ENCODE results near the gene SLC23A2. TPM values are rescaled to one million over a fixed set of nuclear protein-coding genes. Genes with fewer than 3 reads are reported as not detected.
A peak's percentile ranks its signal among the peaks of the same experiment; 100 is the strongest.

The SLC23A2 gene
- total RNA-seq, 2 experiments from 2014 or later, result 18.1 to 20.6 TPM

DNA sequence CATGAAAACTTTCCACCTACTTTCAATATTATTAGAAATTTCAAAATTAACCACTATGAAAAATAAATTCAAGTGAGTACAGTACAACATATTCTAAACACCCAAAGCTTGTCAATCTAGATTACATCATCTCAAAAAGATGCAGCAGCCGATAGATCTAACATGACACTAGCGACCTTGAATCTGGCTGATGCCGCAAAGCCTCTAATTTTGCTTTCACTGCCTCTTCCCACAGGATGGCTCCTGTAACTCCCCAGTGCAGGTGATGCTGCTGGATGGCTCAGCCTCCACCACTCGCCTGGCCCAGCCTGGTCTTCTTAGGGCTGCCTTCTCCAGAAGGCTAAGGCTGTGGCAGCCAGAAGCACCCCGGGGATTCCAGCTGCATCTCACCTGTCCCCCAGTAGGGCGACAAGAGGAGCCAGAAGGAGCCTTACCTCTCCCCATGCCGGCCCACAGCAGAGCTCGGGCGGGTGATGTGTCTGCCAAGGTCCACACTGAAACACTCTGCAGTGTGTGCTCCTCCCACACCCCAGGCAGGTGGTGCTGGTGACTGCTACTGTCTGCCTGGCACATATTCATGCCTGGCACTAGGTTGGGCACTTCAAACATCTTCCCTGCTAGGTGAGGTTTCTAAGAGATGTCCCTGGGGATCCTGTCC lies 82.1 kb downstream of the SLC23A2 start:
- H3K9me3 Mint-ChIP-seq, result no peaks in the 10 kb centered on the region
- no peak for DNase-seq
- H3K27me3 Mint-ChIP-seq, result no peaks in the 10 kb centered on the region
- no peaks in the 10 kb centered on the region for H3K4me1 Mint-ChIP-seq
- POLR2A ChIA-PET, result no interaction called here
- no peak overlapping the region for H3K4me3 Mint-ChIP-seq
- CTCF ChIA-PET, result interaction anchor here (1.1 kb wide), 1 partner anchor 693 kb away, joined by 3 read pairs; no protein-coding TSS in a partner anchor
- no peak overlapping the region for H3K27ac Mint-ChIP-seq
- no peaks in the 10 kb centered on the region for H3K36me3 Mint-ChIP-seq (ENCODE audit: low read depth)

DNA sequence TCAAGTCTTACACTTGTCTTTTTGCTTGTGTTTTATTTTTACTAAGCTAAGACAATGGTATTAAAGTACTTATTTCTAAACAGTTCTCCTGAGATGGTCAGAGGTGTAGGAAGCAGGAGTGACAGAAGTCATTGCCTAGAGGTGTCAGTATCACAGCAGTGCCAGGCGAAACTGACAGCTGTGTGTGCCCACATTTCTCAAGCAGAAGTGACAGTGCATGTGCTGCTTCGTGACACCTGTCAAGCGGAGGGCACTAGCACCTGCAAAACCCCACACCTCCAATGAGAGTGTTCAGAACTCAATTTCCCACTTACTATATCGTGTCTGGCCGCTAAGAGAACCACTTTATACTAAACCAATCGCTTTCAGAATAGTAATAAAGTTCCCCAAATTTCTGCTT lies 82.8 kb downstream of the SLC23A2 start:
- Mint-ChIP-seq H3K27me3 (no peaks in the 10 kb centered on the region), H3K9me3 (no peaks in the 10 kb centered on the region), H3K27ac (no peak overlapping the region), H3K4me1 (no peaks in the 10 kb centered on the region), H3K36me3 (ENCODE audit: low read depth) (no peaks in the 10 kb centered on the region), H3K4me3 (no peak overlapping the region)
- ChIA-PET POLR2A (no interaction called here), CTCF (interaction anchor here (1.1 to 1.4 kb wide), 2 partner anchors 28 to 692 kb away, joined by 3 to 4 read pairs; no protein-coding TSS in a partner anchor)
- DNase-seq, result no peak

DNA sequence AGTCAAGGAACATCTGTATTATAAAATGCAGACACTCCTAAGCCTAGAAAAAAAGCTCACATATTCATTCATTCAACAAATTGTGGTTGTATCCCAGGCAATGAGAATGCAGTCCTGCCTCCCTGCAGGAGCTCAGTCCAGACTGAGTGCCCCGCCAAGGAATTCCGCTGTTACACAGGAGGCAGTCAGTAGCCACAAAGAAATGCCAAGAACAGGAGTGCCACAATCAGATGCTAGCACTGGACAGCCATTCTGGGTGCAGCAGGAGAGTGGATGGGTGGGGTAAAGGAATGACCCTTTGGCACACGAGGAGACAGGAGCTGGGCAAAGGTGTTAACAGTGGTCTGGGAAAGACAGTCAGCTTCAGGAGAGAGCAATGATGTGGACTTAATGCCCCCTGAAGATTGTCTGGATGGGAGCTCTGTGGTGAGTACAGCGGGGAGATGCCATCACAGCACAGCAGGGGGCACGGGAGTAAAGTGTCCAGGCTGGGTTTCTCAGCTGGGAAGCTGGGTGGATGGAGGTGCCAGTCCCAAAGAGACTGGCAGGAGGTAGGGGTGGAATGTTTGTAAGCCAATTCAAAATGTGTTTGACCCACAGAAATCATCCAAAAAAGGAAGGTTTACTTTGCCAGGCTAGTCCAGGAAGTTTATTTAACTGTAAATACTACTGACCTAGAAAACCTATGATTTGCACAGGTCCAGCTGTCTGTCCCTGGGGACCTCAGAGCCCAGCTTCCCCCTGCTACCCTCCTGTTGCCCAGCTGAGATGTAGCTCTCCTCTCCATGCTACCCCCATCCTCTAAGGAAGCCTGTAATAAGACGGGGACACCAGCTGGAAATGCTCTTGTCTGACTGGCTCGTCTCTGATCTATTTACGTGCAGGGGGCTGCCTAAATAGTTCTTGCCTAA lies 84.1 kb downstream of the SLC23A2 start:
- DNase-seq, result no peak
- ChIA-PET POLR2A (no interaction called here), CTCF (interaction anchor here (1.4 kb wide), 1 partner anchor 27 kb away, joined by 4 read pairs; no protein-coding TSS in a partner anchor)
- peaks cover 10% of the 10 kb centered on the region for H3K4me1 Mint-ChIP-seq
- no peak overlapping the region for H3K4me3 Mint-ChIP-seq
- no peaks in the 10 kb centered on the region for H3K9me3 Mint-ChIP-seq
- H3K27ac Mint-ChIP-seq, result no peak overlapping the region
- H3K36me3 Mint-ChIP-seq (ENCODE audit: low read depth), result peaks cover 7% of the 10 kb centered on the region
- no peaks in the 10 kb centered on the region for H3K27me3 Mint-ChIP-seq

DNA sequence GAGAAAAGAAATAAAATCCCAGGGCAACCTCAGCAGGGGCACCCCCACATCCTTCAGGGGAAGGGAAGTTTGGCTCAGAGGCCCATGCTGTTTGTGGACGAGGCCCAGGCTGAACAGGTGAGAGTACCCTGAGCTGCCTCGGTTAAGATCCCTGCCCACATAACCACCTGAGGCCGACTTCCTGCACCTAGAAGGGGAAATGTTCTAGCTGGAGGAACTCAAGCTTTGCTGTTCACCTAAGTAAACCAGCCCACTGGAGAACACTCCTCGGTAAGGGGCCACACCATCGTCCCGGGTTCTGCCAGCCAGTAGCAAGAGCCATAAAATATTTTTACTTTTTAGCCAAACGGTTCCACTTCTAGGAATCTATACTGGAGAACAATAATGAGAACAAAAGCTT lies 88.2 kb downstream of the SLC23A2 start:
- no peak for DNase-seq

DNA sequence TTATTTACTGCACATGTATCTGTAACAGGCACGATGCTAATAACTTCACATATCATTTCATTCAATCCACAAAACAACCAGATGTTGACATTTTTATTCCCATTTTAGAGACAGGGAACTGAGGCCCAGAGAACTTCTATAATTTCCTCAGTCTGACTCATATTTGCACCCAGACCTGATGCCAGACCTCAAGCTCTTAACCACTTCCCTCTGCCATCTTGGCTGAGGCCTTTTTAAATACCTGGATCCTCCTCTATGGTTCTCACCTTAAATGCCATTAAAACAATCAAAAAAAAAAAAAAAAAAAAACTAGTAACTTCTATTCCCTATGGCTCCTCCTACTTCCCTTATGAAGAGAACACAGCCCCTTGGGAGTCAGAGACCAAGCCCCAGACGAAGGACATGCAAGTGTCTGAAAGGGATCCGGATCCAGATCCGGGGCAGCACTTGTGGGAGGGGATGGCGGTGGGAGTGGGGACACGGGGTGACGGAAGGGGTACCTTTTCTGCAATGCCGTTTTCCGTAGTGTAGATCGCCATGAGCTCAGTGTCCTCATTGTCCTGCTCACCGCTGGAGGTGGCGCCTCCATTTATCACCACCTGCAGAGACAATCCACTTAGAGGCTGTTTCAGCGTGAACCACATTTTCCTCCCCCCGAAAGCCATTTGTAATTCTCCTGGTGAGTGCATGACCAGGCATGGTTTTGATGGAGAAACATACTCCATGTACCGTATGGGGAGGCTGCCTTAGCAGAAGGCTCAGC lies 88.7 kb downstream of the SLC23A2 start:
- H3K4me3 Mint-ChIP-seq, result no peak overlapping the region
- H3K27me3 Mint-ChIP-seq, result no peaks in the 10 kb centered on the region
- no peak overlapping the region for H3K27ac Mint-ChIP-seq
- POLR2A ChIA-PET, result no interaction called here
- H3K9me3 Mint-ChIP-seq, result no peaks in the 10 kb centered on the region
- peak; percentile 26 for DNase-seq
- H3K4me1 Mint-ChIP-seq, result peaks cover 15% of the 10 kb centered on the region
- CTCF ChIA-PET, result interaction anchor here (0.6 kb wide), 1 partner anchor 125 kb away, joined by 3 read pairs; no protein-coding TSS in a partner anchor
- peaks cover 18% of the 10 kb centered on the region for H3K36me3 Mint-ChIP-seq (ENCODE audit: low read depth)

More for the DNA sequence above, 88.2 kb downstream of the SLC23A2 start:
- CTCF ChIA-PET, result interaction anchor here (0.6 kb wide), 1 partner anchor 124 kb away, joined by 3 read pairs; no protein-coding TSS in a partner anchor
- POLR2A ChIA-PET, result no interaction called here
- H3K4me3 Mint-ChIP-seq, result no peak overlapping the region
- H3K9me3 Mint-ChIP-seq, result no peaks in the 10 kb centered on the region
- peaks cover 15% of the 10 kb centered on the region for H3K4me1 Mint-ChIP-seq
- H3K36me3 Mint-ChIP-seq (ENCODE audit: low read depth), result peaks cover 18% of the 10 kb centered on the region
- no peak overlapping the region for H3K27ac Mint-ChIP-seq
- H3K27me3 Mint-ChIP-seq, result no peaks in the 10 kb centered on the region

DNA sequence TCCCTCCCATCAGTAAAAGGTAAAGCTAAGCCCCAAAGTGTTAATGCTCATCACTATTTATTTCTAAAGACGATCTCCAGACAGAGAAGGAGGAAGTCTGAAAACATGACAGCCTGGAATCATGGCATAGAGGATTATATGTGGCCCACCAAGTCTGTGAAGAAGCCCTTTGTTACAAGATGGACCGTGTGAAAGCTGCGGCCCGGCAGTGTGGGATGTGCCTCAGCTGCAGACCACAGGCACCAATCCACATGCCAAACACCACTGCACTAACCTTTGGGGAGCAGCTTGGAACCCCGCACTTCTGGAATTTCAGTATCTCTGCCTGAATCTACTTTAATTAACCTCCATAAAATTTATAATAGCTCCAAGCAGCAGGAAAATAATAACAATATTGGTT lies 90.4 kb downstream of the SLC23A2 start:
- H3K9me3 Mint-ChIP-seq, result no peaks in the 10 kb centered on the region
- H3K27ac Mint-ChIP-seq, result no peak overlapping the region
- no peak for DNase-seq
- H3K36me3 Mint-ChIP-seq (ENCODE audit: low read depth), result peaks cover 18% of the 10 kb centered on the region
- no peaks in the 10 kb centered on the region for H3K27me3 Mint-ChIP-seq
- H3K4me3 Mint-ChIP-seq, result no peak overlapping the region
- ChIA-PET CTCF (interaction anchor here (0.5 to 2.2 kb wide), 3 partner anchors 12 to 167 kb away, joined by 3 to 5 read pairs (median 4); no protein-coding TSS in a partner anchor), POLR2A (interaction anchor here (0.7 kb wide), 1 partner anchor 280 kb away, joined by 3 read pairs; no protein-coding TSS in a partner anchor)
- H3K4me1 Mint-ChIP-seq, result peaks cover 15% of the 10 kb centered on the region

DNA sequence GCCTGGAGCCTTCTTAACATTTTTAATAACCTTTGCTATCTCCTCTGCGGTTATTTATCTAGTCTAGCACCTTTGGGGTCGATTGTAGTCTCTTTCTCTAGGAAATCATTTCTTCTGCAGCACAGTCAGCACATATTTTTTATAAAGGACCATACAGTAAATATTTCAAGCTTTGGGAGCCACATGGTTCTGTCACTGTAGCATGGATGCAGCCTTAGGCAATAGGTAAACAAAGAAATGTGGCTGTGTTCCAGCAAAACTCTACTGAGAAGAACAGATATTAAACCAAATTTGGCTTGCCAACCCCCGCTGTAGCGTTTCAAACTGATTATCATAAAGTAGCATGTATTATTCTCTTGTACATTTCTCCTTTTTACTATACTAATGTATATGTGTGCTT lies 95.7 kb downstream of the SLC23A2 start:
- no peaks in the 10 kb centered on the region for H3K27me3 Mint-ChIP-seq
- no peak overlapping the region for H3K4me3 Mint-ChIP-seq
- H3K36me3 Mint-ChIP-seq (ENCODE audit: low read depth), result peaks cover 21% of the 10 kb centered on the region
- CTCF ChIA-PET, result interaction anchor here (0.6 kb wide), 1 partner anchor 45 kb away, joined by 3 read pairs; no protein-coding TSS in a partner anchor
- no peaks in the 10 kb centered on the region for H3K9me3 Mint-ChIP-seq
- no peak overlapping the region for H3K27ac Mint-ChIP-seq
- no peak for DNase-seq
- peaks cover 2% of the 10 kb centered on the region for H3K4me1 Mint-ChIP-seq
- POLR2A ChIA-PET, result no interaction called here

DNA sequence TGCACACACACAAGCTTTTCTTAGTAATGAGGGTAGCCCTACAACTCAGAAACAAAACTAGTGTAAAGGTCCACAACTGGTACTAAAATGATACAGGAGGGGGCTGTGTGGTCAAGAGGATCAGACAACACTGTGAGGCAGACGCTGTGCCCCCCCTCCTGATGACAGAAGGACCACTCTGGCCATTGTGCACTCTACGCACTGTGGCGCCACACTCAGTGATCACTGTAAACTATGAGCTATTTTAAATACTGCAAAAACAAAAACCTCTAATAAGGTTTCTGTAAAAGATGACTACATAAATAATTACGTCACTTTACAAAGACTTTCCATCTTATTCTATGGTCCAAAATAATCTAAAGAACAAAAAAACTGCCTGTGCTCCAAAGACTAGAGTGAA lies 96.1 kb downstream of the SLC23A2 start:
- Mint-ChIP-seq H3K9me3 (no peaks in the 10 kb centered on the region), H3K27ac (no peak overlapping the region), H3K27me3 (no peaks in the 10 kb centered on the region), H3K36me3 (ENCODE audit: low read depth) (peaks cover 22% of the 10 kb centered on the region), H3K4me1 (peaks cover 2% of the 10 kb centered on the region), H3K4me3 (no peak overlapping the region)
- ChIA-PET POLR2A (no interaction called here), CTCF (interaction anchor here (0.6 kb wide), 1 partner anchor 45 kb away, joined by 3 read pairs; no protein-coding TSS in a partner anchor)
- no peak for DNase-seq

DNA sequence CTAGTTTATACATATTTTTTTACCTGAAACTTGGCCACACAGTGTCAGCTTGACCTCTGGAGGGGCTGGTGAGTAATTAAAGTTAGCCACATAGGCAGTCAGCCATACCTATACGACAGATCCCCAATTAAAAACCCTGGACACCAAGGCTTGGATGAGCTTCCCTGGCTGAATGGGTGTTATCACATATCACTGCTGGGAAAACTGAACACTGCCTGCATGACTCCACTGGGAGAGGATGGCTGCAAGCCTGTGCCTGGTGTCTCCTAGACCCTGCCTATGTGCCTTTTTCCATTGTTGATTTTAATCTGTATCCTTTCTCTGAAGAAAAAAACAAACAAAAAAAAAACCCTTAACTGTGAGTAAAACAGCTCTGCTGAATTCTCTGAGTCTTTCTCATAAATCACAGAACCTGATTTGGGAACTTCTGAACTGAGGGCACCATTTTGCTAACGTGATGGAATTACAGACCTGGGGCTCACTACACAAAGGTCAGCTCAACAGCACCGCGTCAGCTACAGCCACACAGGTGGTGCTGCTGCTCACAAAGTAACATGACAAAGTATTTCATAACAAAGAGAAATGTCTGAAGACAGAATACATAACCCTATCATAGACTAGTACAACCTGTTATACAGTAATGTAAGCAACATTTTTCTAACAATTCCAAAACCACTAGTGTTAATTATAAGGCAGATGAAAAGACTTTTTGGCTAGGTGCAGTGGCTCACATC lies 97.0 kb downstream of the SLC23A2 start:
- POLR2A ChIA-PET, result no interaction called here
- Mint-ChIP-seq H3K36me3 (ENCODE audit: low read depth) (peaks cover 25% of the 10 kb centered on the region), H3K27ac (no peak overlapping the region), H3K9me3 (no peaks in the 10 kb centered on the region), H3K4me3 (no peak overlapping the region), H3K27me3 (no peaks in the 10 kb centered on the region), H3K4me1 (peaks cover 2% of the 10 kb centered on the region)
- DNase-seq, result no peak
- CTCF ChIA-PET, result interaction anchor here (1.1 kb wide), 1 partner anchor 320 kb away, joined by 3 read pairs; no protein-coding TSS in a partner anchor

DNA sequence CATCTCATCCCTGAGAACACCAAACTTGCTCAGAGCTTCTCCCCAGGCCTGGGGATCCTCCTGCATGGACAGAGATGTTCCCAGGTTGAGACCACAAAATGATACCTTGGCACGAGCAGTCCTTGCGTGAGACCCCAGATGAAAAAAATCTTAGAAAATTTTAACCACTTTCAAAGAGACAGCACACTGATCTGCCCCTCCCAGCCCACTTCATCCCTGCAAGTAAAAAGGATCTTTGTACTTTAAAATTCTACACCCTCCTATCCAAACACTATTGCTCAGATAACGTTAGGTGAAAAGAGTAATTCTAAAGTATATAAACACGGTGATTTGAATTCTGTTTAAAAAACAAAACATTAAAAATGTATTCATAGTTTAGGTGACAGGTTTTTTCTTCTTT lies 98.5 kb downstream of the SLC23A2 start:
- no peak overlapping the region for H3K27ac Mint-ChIP-seq
- POLR2A ChIA-PET, result no interaction called here
- peaks cover 27% of the 10 kb centered on the region for H3K36me3 Mint-ChIP-seq (ENCODE audit: low read depth)
- H3K4me1 Mint-ChIP-seq, result peaks cover 2% of the 10 kb centered on the region
- no peaks in the 10 kb centered on the region for H3K9me3 Mint-ChIP-seq
- CTCF ChIA-PET, result interaction anchor here (0.7 kb wide), 1 partner anchor 24 kb away, joined by 3 read pairs; no protein-coding TSS in a partner anchor
- no peak overlapping the region for H3K4me3 Mint-ChIP-seq
- H3K27me3 Mint-ChIP-seq, result no peaks in the 10 kb centered on the region
- DNase-seq, result no peak

DNA sequence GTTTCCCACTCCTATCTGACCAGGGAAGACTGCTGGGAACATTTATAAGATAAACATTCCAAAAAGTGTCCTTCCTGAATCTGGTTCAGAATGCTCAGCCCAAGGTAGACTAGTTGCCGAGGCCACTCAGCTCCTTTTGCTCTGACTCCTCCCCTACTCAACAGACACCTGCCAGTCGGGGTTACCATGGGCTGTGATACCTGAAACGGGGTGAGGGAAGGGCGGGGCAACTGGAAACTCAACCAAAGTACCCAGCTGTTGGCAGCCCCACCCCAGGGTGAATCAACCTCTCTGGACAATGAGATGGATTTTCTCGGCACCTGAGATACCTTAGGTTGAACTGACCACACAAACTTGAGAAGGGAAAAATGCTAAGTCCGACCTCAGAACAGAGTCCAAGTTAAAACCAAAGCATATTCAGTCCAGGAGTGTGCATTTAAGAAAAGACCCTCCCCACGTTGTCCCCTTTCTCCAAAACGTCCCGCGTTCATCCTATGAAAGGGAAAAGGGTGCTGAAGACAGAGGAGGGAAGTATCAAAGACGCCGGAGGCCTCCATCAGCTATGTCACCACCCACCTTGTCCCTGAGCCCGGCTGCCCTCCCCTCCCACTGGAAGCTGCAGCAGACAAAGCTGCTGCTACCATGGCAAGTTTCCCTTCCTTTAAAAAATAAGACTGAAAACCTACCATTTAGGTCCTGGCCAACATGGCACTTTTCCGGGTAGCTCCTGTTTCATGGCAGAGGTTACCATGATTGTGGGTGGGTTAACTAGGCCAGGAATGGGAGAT lies 100.1 kb downstream of the SLC23A2 start:
- ChIA-PET CTCF (interaction anchor here (1.6 kb wide), 1 partner anchor 106 kb away, joined by 3 read pairs; no protein-coding TSS in a partner anchor), POLR2A (no interaction called here)
- Mint-ChIP-seq H3K4me3 (no peak overlapping the region), H3K27ac (no peak overlapping the region), H3K9me3 (no peaks in the 10 kb centered on the region), H3K36me3 (ENCODE audit: low read depth) (peaks cover 27% of the 10 kb centered on the region), H3K4me1 (peaks cover 8% of the 10 kb centered on the region), H3K27me3 (no peaks in the 10 kb centered on the region)
- no peak for DNase-seq
